RWPE1 (cell line): ENCODE results near the gene SPSB2.

Experiments used
- CTCF ChIA-PET: fragments of 350-600 bp; sonication (Branson Sonifier 250); formaldehyde crosslinking; extraction: SDS; loops from one replicate; lab custom pipeline; 2021; lab: Yijun Ruan, JAX
- POLR2A ChIA-PET: fragments of 400-600 bp; formaldehyde crosslinking; extraction: SDS; loops from one replicate; lab custom pipeline; 2020; ENCODE audit warnings: antibody characterized with exemption; ENCODE audit not compliant: low non-redundant PET; lab: Yijun Ruan, JAX
- DNase-seq: peaks from one replicate; pipeline ENCODE4 v3.0.0; 2012; ENCODE audit warnings: low spot score
- H3K27ac ChIP-seq: fragments of 450-650 bp; 2 replicates; pipeline ENCODE4 v1.5.1; 2017
- TF ChIP-seq, protein P1 (sequence below): fragments of 450-650 bp; conservative IDR thresholded peaks from 2 replicates; pipeline ENCODE4 v1.5.1; 2017; ENCODE audit warnings: low read depth, mild to moderate bottlenecking

SPSB2 gene

DNA sequence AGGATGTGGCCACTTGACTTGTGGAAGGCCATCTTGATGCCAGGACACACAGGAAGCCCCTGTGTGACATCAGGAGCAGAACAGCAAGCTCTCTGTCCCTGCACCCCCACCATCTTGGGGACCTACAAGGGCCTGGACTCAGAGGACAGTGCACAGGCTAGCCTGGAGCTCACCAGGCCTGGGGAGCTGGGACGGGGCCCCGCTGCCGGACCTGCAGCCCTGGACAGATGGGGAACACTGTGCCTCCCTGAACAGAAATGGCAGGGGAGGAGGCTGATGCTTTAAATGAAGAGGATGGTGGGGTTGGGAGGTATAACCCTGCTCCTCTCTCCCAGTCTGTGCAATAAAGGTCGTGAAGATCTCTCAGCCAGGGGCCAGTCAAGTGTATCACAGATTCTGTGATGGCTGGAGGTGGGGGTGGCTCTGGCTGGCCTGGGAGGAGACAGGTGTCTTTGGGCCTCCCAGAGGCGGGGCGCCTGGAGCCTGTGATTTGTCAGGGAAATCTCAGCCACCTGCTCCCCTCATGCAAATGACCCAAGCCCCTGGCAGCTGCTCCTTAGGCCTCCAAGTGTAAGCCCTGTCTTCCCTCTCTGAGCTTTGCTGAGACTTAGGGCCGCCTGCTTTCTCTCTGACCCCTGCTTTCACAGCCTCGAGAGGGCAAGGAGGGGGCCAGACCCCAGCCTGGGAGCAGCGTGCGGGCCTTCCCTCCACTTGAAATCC lies 33.5 kb downstream of the SPSB2 start:
- TF ChIP-seq, protein P1, sequence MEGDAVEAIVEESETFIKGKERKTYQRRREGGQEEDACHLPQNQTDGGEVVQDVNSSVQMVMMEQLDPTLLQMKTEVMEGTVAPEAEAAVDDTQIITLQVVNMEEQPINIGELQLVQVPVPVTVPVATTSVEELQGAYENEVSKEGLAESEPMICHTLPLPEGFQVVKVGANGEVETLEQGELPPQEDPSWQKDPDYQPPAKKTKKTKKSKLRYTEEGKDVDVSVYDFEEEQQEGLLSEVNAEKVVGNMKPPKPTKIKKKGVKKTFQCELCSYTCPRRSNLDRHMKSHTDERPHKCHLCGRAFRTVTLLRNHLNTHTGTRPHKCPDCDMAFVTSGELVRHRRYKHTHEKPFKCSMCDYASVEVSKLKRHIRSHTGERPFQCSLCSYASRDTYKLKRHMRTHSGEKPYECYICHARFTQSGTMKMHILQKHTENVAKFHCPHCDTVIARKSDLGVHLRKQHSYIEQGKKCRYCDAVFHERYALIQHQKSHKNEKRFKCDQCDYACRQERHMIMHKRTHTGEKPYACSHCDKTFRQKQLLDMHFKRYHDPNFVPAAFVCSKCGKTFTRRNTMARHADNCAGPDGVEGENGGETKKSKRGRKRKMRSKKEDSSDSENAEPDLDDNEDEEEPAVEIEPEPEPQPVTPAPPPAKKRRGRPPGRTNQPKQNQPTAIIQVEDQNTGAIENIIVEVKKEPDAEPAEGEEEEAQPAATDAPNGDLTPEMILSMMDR: no peak
- no peak overlapping the region for H3K27ac ChIP-seq
- ChIA-PET POLR2A (interaction anchor here (1.0 kb wide), 1 partner anchor 13 kb away, joined by 3 read pairs; the partner anchor contains the start of gene USP5), CTCF (interaction anchor here (0.7 kb wide), 2 partner anchors 11 to 34 kb away, joined by 3 read pairs; partner anchors contain the start of genes P3H3 and SPSB2)
- no peak for DNase-seq

DNA sequence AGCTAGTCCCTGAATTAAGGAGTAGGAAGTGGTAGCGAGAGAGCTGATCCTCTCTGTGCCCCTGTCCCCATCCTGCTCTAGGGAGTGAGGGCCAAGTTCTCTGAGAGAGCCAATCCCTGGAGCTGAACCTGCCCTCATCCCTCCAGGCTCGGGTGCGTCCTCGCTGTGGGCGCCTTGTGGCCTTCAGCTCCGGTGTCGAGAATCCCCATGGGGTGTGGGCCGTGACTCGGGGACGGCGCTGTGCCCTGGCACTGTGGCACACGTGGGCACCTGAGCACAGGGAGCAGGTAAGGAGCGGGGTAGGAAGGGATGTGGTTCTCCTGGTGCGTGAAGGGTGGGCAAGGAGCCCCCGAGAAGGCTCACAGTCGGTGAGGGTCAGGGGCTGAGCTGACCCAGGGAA lies 34.2 kb downstream of the SPSB2 start:
- ChIA-PET POLR2A (no interaction called here), CTCF (interaction anchor here (0.7 kb wide), 1 partner anchor 34 kb away, joined by 3 read pairs; the partner anchor contains the start of gene SPSB2)
- no peak for DNase-seq
- TF ChIP-seq, protein P1: no peak
- no peak overlapping the region for H3K27ac ChIP-seq

DNA sequence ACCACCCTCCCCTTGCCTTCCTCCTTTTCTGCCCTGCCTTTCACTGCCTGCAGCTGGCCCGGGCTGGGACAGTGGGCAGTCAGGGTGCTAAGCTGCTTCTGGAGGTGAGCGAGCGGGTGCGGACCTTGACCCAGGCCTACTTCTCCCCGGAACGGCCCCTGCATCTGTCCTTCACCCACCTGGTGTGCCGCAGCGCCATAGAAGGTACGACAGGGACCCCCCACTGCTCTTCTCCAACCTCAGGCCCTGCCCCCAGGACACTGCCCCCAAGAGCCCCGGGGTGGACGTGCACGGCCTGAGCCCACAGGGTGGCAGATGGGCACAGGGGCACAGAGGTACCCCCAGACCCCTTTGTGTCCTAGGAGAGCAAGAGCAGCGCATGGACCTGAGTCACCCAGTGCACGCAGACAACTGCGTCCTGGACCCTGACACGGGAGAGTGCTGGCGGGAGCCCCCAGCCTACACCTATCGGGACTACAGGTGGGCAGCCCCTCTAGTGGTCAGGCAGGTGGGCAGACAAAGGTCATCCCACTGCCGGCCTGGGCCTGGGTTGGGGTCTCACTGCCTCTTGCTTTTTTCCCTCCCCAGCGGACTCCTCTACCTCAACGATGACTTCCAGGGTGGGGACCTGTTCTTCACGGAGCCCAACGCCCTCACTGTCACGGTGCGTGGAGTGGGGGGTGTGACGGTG lies 35.6 kb downstream of the SPSB2 start:
- DNase-seq: no peak
- H3K27ac ChIP-seq: no peak overlapping the region
- POLR2A ChIA-PET: no interaction called here
- TF ChIP-seq, protein P1: no peak
- CTCF ChIA-PET: interaction anchor here (0.5 to 1.0 kb wide), 3 partner anchors 15 to 34 kb away, joined by 3 read pairs; no protein-coding TSS in a partner anchor

DNA sequence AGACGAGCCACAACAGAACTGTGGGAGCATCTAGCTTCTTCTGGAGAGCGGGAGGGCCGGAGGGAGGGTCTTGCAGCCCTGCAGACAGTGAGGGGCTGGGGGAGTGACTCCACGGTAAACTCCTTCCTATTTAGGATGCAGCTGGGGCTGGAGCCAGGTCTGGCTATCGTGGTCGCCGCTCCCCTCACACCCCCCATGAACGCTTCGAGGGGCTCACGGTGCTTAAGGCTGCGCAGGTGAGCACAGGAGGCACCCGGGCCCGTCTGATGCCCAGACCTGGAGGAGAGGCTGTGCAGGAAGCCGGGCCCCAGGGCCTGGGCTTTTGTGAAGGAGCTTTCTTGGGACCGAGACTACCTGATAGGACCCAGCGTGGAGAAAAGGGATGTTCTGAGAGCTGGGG lies 36.3 kb downstream of the SPSB2 start:
- H3K27ac ChIP-seq: no peak overlapping the region
- no peak for DNase-seq
- ChIA-PET CTCF (interaction anchor here (0.6 to 1.1 kb wide), 5 partner anchors 10 to 103 kb away, joined by 3 to 5 read pairs (median 3); no protein-coding TSS in a partner anchor), POLR2A (no interaction called here)
- TF ChIP-seq, protein P1: no peak

DNA sequence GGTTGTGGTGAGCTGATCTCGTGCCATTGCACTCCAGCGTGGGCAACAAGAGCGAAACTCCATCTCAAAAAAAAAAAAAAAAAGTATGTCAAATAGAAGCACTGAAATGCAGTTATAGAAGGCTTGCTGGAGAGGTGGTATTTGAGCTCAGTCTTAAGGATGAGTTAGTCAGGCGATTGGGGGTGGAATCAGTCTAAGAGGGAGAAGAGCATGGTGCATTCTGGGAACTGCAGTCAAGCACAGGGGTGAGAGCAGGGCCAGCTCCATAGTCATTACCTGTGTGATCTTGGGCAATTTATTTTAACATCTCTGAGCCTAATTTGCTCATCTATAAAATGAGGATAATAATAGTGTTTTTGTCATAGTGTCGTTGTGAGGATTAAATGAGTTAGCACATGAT lies 38.2 kb downstream of the SPSB2 start:
- ChIA-PET CTCF (interaction anchor here (0.5 to 2.2 kb wide), 9 partner anchors 10 to 137 kb away, joined by 3 to 10 read pairs (median 5); partner anchors contain the start of genes GPR162 and MLF2), POLR2A (no interaction called here)
- H3K27ac ChIP-seq: no peak overlapping the region
- DNase-seq: no peak
- TF ChIP-seq, protein P1: no peak

DNA sequence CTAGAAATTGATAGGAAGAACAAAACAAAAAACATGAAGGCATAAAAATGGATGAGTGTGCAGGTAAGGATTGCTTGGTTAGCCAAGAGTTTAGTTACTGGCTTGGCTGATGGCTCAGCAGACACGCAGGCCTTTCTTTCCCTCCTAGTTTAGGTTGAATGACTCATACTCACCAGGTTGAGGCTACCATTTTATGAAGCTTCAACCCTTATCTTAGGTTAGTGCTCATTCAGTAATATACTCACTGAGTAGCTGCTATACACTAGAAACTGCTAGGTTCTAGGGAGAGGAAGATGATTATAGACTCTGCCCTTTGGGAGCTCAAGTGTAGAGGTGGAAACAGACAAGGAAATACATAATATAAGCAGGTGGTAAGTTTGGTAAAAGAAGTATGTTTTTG lies 38.8 kb downstream of the SPSB2 start:
- H3K27ac ChIP-seq: no peak overlapping the region
- no peak for DNase-seq
- TF ChIP-seq, protein P1: no peak
- ChIA-PET POLR2A (interaction anchor here (0.7 kb wide), 1 partner anchor 81 kb away, joined by 3 read pairs; the partner anchor contains the start of gene MLF2), CTCF (interaction anchor here (0.5 to 2.2 kb wide), 6 partner anchors 10 to 136 kb away, joined by 3 to 10 read pairs (median 6); partner anchors contain the start of gene GPR162)
